Measurements from ENCODE around the gene SSC5D. TPM values are rescaled to one million over a fixed set of nuclear protein-coding genes. Genes with fewer than 3 reads are reported as not detected.

The SSC5D gene
- total RNA-seq, 1 experiment from 2014 or later: 3.2 TPM

GRCh38 chr19:55529636-55530234, 41.5 kb downstream of the SSC5D start:
- no peaks in the 10 kb centered on the region; a peak in 1 of 4 replicates for H3K4me1 Mint-ChIP-seq
- Histone ChIP-seq H3K27ac (ENCODE audit: insufficient read length, low read depth, low read length) (no peak overlapping the region), H2AK5ac (ENCODE audit: insufficient read length, low read length) (no peak overlapping the region), H3K4me1 (ENCODE audit: insufficient read depth, low read length) (no peaks in the 10 kb centered on the region; the same call in 1 of the 2 replicates), H3K4ac (ENCODE audit: low read depth, low read length) (no peak overlapping the region), H4K20me1 (ENCODE audit: control insufficient read depth, insufficient read depth, insufficient read length) (no peaks in the 10 kb centered on the region), H4K8ac (replicated peaks; ENCODE audit: insufficient read length, low read depth, low read length) (no peak overlapping the region), H3K18ac (ENCODE audit: insufficient read length, low read depth, low read length) (no peak overlapping the region), H3K23ac (ENCODE audit: insufficient read length, low read depth, low read length) (no peak overlapping the region), H2BK12ac (ENCODE audit: insufficient read length, low read depth, low read length) (no peak overlapping the region), H3K4me2 (ENCODE audit: insufficient read depth, insufficient read length, low read length) (no peak overlapping the region), H3T11ph (ENCODE audit: low read length) (no peak overlapping the region), H3K27me3 (ENCODE audit: insufficient read depth, low read length) (no peaks in the 10 kb centered on the region), H2AFZ (ENCODE audit: low read length) (no peak overlapping the region), H2BK20ac (ENCODE audit: low read depth, low read length, poor library complexity, severe bottlenecking) (no peak overlapping the region), H3K79me1 (ENCODE audit: insufficient read depth, low read depth, low read length, poor library complexity, severe bottlenecking) (no peaks in the 10 kb centered on the region), H3K23me2 (ENCODE audit: insufficient read length, low read depth, low read length, poor library complexity, severe bottlenecking) (no peaks in the 10 kb centered on the region), H3K56ac (ENCODE audit: insufficient read length, low read depth, low read length) (no peak overlapping the region), H3K79me2 (ENCODE audit: insufficient read depth, low read length) (no peaks in the 10 kb centered on the region), H3K9me3 (ENCODE audit: control insufficient read depth, low read depth, low read length) (no peaks in the 10 kb centered on the region), H4K5ac (ENCODE audit: insufficient read length, low read depth, low read length) (no peak overlapping the region), H2BK15ac (ENCODE audit: low read depth, low read length) (no peak overlapping the region), H4K91ac (ENCODE audit: insufficient read length, low read depth, low read length) (no peak overlapping the region), H2BK5ac (ENCODE audit: insufficient read length, low read length) (no peak overlapping the region), H3K14ac (ENCODE audit: insufficient read depth, low read length) (no peak overlapping the region), H2BK120ac (ENCODE audit: low read depth, low read length, poor library complexity, severe bottlenecking) (no peak overlapping the region), H3K9ac (ENCODE audit: extremely low read depth, insufficient read length, low read length) (no peak overlapping the region)
- WGBS (ENCODE audit: extremely low coverage, insufficient read length, low lambda C conversion rate): no CpG with 5 or more reads among the region's 56 CpGs
- TF ChIP-seq, protein P1, sequence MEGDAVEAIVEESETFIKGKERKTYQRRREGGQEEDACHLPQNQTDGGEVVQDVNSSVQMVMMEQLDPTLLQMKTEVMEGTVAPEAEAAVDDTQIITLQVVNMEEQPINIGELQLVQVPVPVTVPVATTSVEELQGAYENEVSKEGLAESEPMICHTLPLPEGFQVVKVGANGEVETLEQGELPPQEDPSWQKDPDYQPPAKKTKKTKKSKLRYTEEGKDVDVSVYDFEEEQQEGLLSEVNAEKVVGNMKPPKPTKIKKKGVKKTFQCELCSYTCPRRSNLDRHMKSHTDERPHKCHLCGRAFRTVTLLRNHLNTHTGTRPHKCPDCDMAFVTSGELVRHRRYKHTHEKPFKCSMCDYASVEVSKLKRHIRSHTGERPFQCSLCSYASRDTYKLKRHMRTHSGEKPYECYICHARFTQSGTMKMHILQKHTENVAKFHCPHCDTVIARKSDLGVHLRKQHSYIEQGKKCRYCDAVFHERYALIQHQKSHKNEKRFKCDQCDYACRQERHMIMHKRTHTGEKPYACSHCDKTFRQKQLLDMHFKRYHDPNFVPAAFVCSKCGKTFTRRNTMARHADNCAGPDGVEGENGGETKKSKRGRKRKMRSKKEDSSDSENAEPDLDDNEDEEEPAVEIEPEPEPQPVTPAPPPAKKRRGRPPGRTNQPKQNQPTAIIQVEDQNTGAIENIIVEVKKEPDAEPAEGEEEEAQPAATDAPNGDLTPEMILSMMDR (conservative IDR thresholded peaks at IDR 0.05): no peak
- no peak for DNase-seq
- H3K4me3 Mint-ChIP-seq: no peak overlapping the region
- H3K9me3 Mint-ChIP-seq: no peaks in the 10 kb centered on the region
- no peaks in the 10 kb centered on the region for H3K36me3 Mint-ChIP-seq (ENCODE audit: insufficient read depth in 1 of 3, low read depth in 3 of 3)
- no peak overlapping the region for H3K27ac Mint-ChIP-seq
- H3K27me3 Mint-ChIP-seq (ENCODE audit: low read depth): peaks cover 4% of the 10 kb centered on the region; the same call in 1 of the 2 replicates

Data from H9 (cell line).